T follicular helper cell (primary cell): ENCODE results near the gene SLC4A8.
"Not testable (repeated sequence)": the region's sequence is repeated elsewhere in the genome, so short reads cannot be mapped to it uniquely, and the experiment has no call there.

ENCODE experiments used
- DNase-seq: peaks from one replicate; pipeline ENCODE4 v3.0.0-alpha.2; 2020; ENCODE audit warnings: low read depth

The SLC4A8 gene

GRCh38 chr12:51429700-51430099 is 5.1 kb downstream of the SLC4A8 start:
- no peak for DNase-seq

GRCh38 chr12:51430196-51430895 is 5.7 kb downstream of the SLC4A8 start:
- DNase-seq, result no peak

GRCh38 chr12:51432921-51433320 is 8.3 kb downstream of the SLC4A8 start:
- DNase-seq, result no peak

GRCh38 chr12:51434305-51434704 is 9.7 kb downstream of the SLC4A8 start:
- no peak for DNase-seq

GRCh38 chr12:51437431-51437830 is 12.8 kb downstream of the SLC4A8 start:
- no peak for DNase-seq

GRCh38 chr12:51439330-51439729 is 14.7 kb downstream of the SLC4A8 start:
- DNase-seq, result no peak

- no peak for DNase-seq
Measured at GRCh38 chr12:51441583-51441982, 17.0 kb downstream of the SLC4A8 start.

- DNase-seq, result no peak
Measured at GRCh38 chr12:51442324-51442723, 17.7 kb downstream of the SLC4A8 start.

- no peak for DNase-seq
Measured at GRCh38 chr12:51443573-51443972, 18.9 kb downstream of the SLC4A8 start.

GRCh38 chr12:51448618-51449256 is 24.1 kb downstream of the SLC4A8 start:
- no peak for DNase-seq

- no peak for DNase-seq
Measured at GRCh38 chr12:51449580-51450246, 25.1 kb downstream of the SLC4A8 start.

GRCh38 chr12:51450333-51450732 is 25.7 kb downstream of the SLC4A8 start:
- DNase-seq, result no peak

- DNase-seq, result no peak
Measured at GRCh38 chr12:51450806-51451205, 26.2 kb downstream of the SLC4A8 start.

- not testable (repeated sequence) for DNase-seq
Measured at GRCh38 chr12:51454016-51454415, 29.4 kb downstream of the SLC4A8 start.

GRCh38 chr12:51455050-51455449 is 30.4 kb downstream of the SLC4A8 start:
- not testable (repeated sequence) for DNase-seq

- DNase-seq, result no peak
Measured at GRCh38 chr12:51458635-51459034, 34.0 kb downstream of the SLC4A8 start.

- DNase-seq, result no peak
Measured at GRCh38 chr12:51460519-51460918, 35.9 kb downstream of the SLC4A8 start.

- no peak for DNase-seq
Measured at GRCh38 chr12:51465491-51465890, 40.9 kb downstream of the SLC4A8 start.

- no peak for DNase-seq
Measured at GRCh38 chr12:51470116-51470515, 45.5 kb downstream of the SLC4A8 start.

GRCh38 chr12:51471111-51471864 is 46.7 kb downstream of the SLC4A8 start:
- no peak for DNase-seq

- no peak for DNase-seq
Measured at GRCh38 chr12:51472984-51473383, 48.4 kb downstream of the SLC4A8 start.

GRCh38 chr12:51473947-51474346 is 49.3 kb downstream of the SLC4A8 start:
- DNase-seq, result no peak
